22Rv1 (cell line): ENCODE results near the gene ACER3.
"Not testable (repeated sequence)": the region's sequence is repeated elsewhere in the genome, so short reads cannot be mapped to it uniquely, and the experiment has no call there.

ENCODE experiments used
- H3K27ac ChIP-seq: fragments of 450-650 bp; 2 replicates; pipeline ENCODE4 v1.5.1; 2017
- CTCF ChIP-seq: fragments of 450-650 bp; IDR thresholded peaks from 2 replicates; pipeline ENCODE4 v1.5.1; 2017; ENCODE audit warnings: mild to moderate bottlenecking
- ZFX ChIP-seq: fragments of 450-650 bp; IDR thresholded peaks from 2 replicates; pipeline ENCODE4 v1.6.1; 2017; ENCODE audit warnings: antibody characterized with exemption, borderline replicate concordance

The ACER3 gene

GRCh38 chr11:76861490-76861953 lies 804 bp downstream of the ACER3 start:
- no peak for TF ChIP-seq CTCF
- no peak for TF ChIP-seq ZFX
- peak overlapping the region; percentile 54; the same call in 1 of the 2 replicates for H3K27ac ChIP-seq

GRCh38 chr11:76862794-76863193 lies 2.1 kb downstream of the ACER3 start:
- not testable (repeated sequence) for H3K27ac ChIP-seq

GRCh38 chr11:76863196-76863777 lies 2.6 kb downstream of the ACER3 start:
- no peak for TF ChIP-seq ZFX
- no peak overlapping the region for H3K27ac ChIP-seq

- no peak overlapping the region for H3K27ac ChIP-seq
- TF ChIP-seq CTCF: no peak
- no peak for TF ChIP-seq ZFX
Observed at GRCh38 chr11:76872959-76873827, 12.5 kb downstream of the ACER3 start.

GRCh38 chr11:76878014-76878413 lies 17.3 kb downstream of the ACER3 start:
- no peak overlapping the region for H3K27ac ChIP-seq
- TF ChIP-seq CTCF: no peak
- no peak for TF ChIP-seq ZFX

GRCh38 chr11:76880314-76880713 lies 19.6 kb downstream of the ACER3 start:
- no peak overlapping the region for H3K27ac ChIP-seq
- no peak for TF ChIP-seq ZFX
- TF ChIP-seq CTCF: no peak

- no peak overlapping the region for H3K27ac ChIP-seq
- TF ChIP-seq ZFX: no peak
- TF ChIP-seq CTCF: no peak
Observed at GRCh38 chr11:76880956-76881355, 20.2 kb downstream of the ACER3 start.

- TF ChIP-seq CTCF (no peak), ZFX (no peak)
- no peak overlapping the region for H3K27ac ChIP-seq
Observed at GRCh38 chr11:76885390-76886097, 24.8 kb downstream of the ACER3 start.
